SW 1271 (cell line): Measurements from ENCODE around the gene NTN1.

Source experiments
- DNase-seq, 2 experiments: peaks; one replicate each; lab custom pipeline; 2025; lab: John Stamatoyannopoulos, UW

NTN1 gene

DNA sequence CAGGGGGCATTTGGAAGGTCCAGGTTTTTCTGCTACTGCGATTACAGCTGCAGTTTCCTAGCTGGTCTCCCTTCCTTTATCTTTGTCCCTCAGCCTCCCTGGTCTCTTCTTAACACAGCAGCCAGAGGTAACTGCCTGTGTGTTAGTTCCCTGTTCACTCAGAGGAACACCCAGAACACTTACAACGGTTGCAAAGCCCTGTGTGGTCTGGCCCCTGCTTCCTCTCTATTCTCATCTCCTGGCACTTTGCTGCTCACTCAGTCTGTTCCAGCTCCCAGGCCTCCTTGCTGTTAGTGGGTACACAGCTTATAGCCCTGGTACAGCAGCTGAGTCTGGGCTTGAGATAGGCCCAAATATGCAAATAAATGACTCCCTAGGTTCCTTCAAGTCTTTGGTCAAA is 16.4 kb downstream of the NTN1 start:
- DNase-seq = no peak

DNA sequence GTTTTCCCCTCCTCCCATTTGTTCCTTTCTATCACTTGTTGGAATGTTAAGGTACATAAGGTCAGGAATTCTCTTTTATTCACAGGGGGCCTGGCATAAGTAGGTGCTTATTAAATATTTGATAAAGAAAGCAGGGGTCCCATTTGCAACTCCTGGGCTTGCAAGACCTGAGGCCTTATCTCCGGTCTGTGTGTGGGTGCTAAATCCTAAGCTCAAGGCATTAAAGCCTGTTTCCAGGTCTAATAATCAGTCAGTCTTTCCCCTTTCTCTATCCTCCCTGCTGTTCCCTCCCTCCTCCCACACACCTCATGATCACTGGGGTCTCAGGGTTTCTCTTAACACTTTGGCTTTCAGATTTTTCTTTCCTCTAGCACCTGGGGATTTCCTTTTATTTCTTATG is 17.1 kb downstream of the NTN1 start:
- DNase-seq = no peak

DNA sequence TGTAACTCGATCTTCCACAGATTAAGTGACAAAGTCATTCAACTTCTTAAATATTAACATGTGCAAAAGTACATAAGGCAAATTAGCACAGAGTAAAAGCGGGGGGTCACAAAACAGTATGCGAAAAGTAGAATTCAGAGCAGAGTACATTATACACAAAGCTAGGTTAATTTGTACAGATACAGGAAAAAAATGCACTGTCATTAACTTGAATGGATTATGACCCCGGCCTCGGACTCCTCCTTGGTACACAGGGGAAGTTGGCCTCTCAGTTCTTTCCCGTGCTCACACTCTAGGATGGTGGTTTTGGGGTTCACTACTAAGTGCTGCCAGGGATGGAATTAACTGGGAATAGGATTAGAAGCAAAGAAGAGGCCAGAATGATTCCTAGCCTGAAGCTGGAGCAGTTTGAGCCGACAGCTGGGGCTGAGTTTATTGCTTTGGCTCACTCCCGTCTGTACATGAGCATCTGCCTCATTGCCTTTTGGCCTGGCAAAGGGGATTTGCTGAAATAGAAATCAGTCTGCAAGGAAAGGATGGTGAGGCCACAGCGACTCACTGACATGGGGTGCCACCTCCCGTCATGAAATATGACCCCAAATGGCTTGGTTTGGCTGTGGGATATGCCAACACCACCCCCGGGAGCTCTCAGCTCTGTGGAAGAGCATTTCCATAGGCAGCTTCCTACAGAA is 23.6 kb downstream of the NTN1 start:
- DNase-seq = no peak

DNA sequence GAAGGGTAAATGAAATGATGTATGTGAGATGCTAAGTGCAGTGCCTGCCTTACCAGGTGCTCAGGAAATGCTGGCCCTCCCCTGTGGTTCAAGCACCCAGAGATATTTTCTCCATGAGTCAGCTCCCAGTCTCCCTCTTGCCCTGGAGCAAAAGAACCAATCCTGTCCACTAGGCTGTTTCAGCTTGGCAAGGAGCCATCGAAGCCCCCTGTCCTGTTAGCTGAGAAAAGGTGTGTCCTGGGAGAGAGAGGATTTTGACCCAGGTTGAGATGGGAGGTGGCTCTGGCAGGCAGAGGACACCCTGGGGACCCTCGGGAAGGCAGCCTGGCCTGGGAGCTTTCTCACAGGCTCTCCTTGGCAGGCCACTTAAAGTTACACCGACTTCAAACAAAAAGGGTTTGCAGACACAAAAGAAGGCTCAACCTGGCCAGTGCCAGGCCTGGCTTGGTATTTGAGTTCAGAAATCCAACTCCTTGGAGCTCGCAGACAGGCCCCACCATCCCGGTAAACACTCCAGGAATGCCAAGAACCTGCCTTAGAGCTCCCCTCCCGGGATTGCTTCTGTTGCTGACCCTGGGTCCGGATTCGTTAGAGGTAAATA is 29.6 kb downstream of the NTN1 start:
- DNase-seq = peak; percentile 15 to 66

DNA sequence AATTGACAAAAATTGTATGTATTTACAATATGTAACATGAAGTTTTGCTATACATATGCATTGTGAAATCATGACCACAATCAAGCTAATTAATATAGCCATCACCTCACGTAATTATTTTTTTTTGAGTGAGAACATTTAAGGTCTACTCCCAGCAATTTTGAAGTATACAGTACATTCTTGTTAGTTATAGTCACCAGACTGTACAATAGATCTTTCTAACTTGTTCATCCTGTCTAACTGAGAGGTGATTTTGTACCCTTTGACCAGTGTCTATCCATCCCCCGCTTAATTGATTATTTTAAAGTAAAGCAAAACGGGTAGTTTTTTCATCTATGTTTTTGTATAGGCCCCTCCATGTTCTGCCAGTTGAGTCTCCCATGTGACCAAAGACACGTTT is 30.3 kb downstream of the NTN1 start:
- DNase-seq = no peak

DNA sequence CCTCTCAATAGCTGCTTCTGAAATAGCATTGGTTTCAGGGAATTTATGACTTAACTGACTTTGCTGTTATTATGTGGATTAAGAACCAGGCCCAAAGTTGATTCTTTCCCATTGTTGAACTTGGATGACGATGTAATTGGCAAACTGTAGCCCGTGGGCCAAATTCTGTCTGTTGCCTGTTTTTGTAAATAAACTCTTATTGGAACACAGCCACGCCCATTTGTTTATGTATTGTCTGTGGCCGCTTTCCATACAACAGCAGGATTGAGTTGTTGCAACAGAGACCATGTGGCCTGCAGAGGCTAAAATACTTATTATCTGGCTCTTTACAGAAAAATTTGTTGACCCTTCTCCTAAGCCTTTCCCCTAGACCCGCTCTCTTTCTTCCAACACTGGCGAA is 31.6 kb downstream of the NTN1 start:
- DNase-seq = no peak

DNA sequence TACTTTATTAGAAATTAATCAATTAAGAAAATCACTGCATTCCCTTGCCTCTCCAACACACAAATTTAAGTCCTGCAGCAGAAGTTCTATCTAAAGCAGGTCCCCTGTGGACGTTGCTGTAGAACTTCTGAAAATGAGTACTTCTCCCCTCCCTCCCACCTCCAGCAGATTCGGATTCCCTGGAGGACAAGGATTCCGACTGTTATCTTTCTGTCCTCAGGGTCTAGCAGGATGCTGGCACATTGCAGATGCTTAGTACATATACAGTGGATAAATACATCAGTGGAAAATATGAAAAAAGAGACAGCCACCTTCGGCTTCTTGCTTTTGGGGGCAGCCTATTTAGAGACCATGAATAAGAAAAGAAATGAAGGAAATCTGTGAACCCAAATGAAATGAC is 32.1 kb downstream of the NTN1 start:
- no peak for DNase-seq

DNA sequence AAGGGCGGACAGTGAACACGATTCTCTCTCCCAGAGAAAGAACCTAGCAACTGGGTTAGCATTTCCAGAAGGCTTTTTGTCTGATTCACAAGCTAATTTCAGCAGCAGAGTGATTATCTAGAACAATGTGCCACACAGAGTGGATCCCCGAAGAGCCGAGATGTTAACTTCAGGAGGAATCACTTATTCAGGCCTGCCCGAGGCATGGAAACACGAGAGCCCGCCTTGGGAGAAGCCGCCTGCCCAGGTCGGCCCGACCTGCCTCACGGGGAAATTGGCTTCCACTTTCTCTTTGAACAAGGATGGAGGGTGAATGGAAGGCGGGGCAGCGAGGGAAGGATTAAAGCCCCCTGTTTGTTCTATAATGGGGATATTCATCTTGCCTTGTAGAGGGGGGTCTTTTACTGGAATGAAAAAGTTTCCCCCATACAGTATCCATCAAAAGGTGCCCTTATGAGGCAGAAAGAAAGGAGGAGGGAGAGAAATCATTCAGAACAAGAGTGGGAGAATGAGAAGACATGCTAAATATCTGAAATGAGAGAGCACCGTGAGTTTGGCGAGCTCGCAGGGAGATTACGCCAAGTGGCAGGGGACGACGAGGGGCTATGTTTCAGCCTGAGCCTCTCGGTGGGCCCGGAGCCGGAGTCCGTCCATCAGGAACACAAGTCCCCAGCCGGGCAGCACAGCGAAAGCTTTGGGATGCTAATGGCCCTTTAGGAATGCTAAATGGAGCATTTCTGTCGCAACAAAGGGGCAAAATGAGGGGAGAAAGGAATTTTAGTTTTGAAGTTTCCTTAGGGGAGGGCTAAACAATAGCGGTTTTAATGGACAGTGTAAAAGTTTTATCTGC is 33.0 kb downstream of the NTN1 start:
- DNase-seq = no peak

DNA sequence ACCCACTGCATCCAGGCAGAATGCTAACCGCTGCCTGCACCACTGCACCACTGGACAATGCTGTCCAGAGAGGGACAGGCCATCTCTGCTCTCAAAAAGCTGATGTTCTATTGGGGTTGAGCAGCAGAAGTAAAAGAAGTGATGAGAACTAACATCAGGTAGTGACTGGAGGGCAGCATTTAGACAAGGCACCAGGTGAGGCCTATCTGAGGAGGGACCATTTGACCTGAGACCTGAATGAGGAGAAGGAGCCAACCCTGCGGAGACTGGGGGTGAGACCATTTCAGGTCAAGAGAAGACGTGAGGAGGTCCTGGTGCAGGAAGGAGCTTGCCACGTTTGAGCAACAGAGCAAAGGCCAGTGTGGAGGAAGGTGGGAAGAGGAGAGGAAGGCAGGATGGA is 34.0 kb downstream of the NTN1 start:
- DNase-seq = no peak

DNA sequence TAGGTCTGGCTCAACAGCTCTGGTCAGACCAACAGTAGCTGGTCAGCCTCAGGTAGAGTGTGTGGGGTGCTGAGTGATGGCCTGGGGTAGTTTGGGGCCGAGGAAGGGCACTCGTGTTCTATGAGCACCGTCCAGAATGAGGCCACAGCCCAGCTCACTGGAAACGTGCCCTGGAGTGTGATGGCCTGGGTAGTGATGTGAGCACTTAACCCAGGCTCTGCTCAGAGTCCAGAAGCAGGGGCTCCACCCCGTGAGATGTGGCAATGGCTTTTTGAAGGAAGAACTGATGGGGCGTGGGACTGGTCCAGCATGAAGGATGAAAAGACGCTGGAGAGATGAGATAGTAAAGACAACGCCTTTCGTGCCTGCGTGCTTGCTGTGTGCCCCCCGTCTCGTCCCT is 35.3 kb downstream of the NTN1 start:
- DNase-seq = no peak

DNA sequence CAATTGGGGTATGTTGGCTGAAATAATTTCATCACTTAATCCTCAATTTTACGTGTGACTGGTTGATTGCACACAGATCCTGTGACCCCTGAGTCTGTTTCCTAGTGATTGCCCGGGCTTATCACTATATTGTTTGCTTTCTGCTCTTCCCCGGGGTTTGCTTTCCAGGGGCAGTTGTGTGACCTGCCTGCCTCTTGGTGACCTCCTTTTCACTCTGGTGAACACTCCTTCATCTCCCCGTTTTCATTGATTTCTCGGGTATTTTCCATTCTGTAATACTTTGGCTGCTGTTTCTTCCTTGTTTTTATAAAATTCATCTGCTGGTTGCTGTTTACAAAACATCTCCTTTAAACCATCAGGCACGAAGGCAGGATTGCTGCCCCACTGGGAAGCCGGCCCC is 36.0 kb downstream of the NTN1 start:
- DNase-seq = no peak

DNA sequence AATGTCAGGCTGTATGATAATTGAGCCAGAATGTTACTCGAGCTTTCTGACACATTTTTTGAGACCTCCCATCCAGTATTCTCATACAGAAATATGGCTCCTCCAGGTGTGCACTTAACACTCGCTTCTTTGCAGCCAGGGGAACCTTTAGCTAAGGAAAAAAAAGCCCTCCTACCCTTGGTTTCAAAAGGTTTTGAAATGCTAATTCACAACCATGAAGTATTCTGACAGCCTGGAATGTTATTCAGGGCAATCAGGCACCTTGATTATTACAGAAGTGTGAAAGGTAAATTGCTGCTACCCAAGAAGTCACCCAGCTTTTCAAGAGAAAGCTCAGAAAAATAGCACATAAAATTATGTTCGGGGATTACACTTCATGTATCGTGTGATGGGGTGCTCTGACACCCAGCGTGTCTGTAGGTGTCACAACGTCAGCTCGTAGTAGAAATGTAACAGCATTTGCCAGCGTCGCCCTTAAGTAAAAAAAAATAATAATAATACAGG is 41.1 kb downstream of the NTN1 start:
- DNase-seq = no peak

DNA sequence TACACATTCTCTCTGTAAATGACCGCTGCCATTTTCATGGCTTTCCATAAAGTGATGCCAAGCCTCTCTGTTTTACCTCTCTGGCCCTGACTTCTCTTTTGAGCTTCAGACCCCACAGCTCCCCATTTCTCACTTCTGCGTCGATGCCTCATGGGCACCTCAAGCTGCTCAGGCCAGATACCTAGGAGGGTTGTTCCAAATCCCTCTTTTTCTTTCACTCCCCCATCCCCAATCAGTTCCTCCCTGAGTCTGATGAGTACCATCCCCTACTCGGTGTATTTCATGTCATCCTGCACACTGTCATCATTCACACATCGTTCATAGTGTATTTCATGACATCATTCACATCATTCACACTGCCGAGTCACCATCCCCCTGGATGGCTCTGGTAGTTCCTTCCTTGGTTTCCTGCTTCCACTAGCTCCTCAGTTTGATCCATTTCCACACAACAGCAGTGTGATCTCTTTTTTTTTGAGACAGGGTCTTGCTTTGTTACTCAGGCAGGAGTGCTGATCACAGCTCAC is 43.1 kb downstream of the NTN1 start:
- DNase-seq = no peak

DNA sequence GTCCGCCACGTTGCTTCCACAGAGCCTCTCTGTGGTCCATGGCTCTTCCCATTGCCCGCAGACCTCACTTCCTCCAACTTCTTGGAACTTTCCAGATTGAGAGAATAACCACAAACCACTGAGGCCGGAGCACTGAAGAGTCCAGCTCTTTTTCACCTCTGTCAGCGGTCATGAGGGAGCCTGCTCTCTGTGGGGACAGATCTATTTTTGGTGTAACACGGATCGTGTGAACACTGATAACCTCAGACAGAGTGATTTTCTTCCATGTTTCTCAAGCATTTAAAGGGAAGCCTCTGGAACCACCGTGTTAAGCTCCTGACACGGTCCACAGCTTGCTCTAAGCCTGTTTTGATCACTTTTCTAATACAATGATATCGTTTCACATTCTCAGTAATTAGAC is 49.7 kb downstream of the NTN1 start:
- DNase-seq = no peak

DNA sequence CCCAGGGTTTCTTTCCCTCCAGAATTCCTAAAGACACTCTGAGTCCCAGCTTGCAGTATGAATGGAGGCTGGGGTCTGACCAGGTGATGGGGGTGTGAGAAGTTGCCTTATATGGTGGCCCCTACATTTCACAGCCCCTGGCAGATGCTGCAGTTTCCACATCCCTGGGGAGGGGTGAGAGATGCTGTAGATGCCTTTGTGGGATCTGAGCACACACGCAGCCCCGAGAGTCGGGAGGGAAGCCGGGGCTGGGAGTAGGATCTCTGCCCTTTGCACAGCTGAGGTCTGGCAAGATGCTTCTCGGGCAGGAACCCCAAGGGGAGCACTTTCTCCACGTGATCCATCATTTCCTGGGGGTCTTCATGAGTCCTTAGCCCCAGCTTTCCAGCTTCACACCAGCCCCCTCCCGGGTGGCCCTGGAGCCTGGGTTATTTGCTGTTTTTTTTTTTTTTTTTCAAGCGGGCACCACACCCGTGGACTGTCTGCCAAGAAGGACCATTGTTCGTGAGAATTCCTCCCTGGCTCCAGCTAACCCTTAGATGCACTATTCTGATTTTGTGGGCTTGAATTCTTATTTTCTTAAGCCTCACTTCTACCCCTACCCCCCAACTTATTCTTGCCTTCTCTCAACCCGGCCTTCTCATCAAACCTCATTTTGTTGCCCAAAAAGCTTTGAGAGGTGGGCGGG is 50.6 kb downstream of the NTN1 start:
- no peak for DNase-seq

DNA sequence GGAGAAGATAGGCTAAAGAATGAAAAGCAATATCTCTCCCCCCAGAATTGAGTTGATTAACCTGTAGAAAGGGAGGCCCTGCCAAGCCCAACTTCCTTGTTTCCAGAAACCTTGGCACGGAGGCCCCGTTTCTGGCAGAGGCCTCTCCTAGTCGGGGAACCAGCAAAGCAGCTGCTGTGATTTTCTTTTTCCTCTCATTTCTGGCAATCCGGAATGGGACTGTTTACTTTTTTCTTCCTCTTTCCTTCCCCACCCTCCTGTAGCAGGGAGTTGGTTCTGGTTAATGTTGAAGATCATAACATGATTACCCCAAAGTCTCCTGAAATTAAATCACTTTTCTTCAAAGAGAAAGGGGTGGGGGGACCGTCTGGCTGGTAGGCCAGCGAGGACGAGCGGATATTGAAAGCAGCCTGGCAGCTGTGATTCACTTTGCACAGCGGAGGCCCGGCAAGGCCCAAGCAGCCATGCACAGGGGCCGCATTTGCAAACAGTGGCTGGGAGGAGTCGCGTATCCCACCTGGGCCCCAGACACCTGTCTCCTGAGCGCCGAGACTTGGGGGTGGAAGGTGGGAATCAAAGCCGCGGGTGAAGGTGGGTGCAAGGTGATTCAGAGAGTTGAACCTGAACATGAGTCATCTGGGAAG is 51.5 kb downstream of the NTN1 start:
- DNase-seq = no peak

DNA sequence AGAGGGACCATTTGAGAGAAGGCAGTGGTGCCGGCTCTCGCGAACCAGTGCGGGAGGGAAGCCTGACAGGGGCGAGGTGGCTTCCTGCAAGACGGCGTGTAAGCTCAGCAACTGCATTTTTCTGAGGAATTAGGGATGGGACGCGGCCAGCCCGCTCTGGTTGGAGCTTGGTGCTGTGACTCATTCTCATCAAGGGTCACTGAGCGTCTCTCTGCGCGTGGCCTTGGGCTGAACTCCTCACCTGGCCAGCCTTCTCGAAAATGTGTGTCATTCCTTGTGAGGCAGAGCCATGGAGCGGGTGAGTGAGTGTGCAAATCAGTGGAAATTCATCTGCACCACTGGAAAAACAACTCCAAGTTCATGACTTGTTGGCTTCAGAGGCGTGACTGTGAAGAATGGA is 52.8 kb downstream of the NTN1 start:
- no peak for DNase-seq

DNA sequence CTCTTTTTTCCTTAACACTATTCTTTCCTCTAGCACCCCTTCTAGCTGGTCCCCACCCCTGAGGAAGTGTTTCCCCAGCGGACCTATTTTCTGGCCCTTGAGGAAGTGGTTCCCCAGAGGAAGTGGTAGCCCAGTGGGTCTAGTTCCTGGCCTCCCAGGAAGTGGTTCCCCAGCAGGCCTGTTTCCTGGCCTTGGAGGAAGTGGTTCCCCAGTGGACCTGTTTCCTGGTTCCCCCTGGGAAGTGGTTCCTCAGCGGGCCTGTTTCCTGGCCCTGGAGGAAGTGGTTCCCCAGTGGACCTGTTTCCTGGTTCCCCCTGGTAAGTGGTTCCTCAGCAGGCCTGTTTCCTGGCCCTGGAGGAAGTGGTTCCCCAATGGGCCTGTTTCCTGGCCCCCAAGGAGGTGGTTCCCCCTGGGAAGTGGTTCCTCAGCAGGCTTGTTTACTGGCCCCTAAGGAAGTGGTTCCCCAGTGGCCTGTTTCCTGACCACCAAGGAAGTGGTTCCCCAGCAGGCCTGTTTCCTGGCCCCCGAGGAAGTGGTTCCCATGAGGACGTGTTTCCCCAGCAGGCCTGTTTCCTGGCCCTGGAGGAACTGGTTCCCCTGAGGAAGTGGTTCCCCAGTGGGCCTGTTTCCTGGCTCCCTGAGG is 58.3 kb downstream of the NTN1 start:
- no peak for DNase-seq

DNA sequence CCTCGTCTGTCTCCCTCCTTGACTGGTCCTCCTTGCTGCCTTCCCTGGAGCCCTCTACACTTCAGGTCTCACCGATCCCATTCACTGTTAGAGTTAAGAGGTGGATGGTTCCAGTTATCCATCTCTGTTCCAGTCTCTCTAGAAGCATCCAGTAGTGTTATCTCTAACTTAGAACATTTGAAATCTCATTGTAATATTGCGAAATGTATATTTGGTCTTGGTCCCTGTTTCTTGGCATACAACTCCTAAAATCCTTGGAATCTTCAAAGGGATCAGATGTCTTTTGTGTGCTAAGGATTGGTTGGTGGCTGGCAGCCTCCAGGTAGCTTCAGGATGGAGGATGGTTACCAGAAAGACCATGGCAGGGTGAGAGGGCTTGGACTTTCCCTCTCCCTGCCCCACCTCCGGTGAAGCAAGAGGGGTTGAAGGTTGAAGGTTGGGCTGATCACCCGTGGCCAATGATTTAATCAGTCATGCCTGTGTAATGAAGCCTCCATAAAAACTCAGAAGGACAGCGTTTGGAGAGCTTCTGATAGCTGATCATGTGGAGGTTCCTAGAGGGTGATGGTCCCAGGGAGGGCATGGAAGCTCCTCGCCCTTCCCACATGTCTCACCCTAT is 59.1 kb downstream of the NTN1 start:
- DNase-seq = no peak

DNA sequence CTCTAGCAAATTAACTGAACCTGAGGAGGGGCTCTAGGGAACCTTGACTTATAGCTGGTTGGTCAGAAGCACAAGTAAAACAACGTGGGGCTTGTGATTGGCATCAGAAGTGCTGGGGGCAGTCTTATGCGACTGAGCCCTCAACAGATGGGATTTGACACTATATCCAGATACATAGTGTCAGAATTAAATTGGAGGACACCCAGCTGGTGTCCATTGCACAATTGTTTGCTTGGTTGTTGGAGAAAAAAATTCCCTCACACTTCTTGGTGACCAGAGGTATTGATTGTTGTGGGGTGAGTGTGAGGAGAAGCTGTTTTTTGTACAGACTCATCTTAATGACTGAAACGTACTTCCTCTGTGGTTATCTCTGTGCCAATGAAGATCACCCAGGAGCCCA is 59.7 kb downstream of the NTN1 start:
- DNase-seq = no peak

DNA sequence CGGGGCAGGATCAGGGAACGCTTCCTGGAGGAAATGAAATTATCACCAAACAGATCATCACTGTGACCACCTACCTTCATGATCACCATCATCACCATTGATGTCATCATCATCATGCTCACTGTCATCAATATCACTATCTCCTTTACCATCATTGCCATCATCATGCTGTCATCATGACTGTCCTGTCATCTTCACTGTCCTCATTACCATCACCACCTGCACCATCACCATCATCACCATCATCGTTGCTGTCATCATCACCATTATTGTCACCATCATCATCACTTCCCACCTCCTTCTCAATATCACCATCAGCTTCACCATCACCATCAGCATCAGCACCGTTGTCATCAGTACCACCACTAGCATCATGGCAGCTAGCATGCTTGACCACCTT is 65.3 kb downstream of the NTN1 start:
- DNase-seq = no peak
